HG03354 (cell line): ENCODE data around the gene SNCAIP.

Source experiments
- ATAC-seq: cut with Tn5 transposase; IDR thresholded peaks from one replicate; pipeline ENCODE4 v1.9.1; 2021; ENCODE audit warnings: mild to moderate bottlenecking; ENCODE audit not compliant: unreplicated experiment, poor library complexity, severe bottlenecking

Gene SNCAIP

DNA sequence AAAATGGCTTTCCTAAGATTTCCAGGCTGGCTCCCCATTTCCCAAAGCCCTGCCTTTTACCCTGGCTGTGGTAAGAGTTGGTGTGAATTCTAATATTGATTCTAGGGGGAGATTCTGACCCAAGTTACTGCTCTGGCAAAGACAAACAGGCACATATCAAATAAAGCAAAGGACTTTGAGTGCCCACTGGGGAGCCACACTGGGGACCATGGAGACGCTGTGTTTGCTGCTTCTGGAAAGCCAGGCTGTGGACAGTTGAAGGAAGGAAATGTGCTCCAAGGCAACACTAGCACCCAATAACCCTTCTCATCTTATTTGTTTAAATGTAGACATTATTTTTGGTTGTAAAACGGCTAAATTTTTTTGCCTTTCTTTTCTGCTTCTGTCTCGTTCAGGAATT lies 78.7 kb downstream of the SNCAIP start:
- ATAC-seq = no peak

DNA sequence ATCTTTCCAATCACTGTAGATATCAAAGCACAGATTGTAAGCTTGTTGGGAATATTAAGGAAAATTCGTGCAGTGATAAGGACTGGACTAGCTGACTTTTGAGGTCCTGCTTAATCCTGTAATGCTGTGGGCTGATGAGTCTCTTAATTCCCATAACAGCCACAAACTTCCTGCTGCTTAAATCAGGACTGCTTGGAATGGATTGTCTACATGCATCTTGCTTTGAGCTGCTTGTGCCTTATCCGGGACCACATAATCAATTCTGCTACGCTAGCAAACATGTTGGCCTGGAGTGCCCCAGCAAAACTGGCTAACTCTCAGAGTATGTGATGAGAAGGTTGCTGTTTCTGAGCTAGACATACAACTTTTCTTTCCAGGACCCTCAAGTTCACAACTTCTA lies 79.6 kb downstream of the SNCAIP start:
- ATAC-seq = no peak

DNA sequence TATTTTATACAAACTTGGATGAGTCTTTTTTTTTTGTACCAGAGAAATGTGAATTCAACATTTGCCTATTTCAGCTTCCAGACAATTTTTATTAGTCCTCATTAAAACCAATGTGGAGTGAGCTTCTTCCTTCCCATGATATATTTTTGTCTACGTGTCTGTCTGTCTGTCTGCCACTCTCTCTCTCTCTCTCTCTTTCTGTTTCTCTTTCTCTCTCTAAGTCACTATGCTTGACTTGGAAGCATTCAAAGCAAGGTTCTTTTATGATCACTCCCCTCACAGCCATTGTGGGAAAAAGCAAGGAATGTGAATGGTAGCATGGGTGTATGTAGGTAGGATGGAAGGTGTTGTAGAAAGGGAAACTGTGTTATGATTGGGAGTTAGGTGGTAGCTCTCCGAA lies 80.2 kb downstream of the SNCAIP start:
- ATAC-seq = no peak

DNA sequence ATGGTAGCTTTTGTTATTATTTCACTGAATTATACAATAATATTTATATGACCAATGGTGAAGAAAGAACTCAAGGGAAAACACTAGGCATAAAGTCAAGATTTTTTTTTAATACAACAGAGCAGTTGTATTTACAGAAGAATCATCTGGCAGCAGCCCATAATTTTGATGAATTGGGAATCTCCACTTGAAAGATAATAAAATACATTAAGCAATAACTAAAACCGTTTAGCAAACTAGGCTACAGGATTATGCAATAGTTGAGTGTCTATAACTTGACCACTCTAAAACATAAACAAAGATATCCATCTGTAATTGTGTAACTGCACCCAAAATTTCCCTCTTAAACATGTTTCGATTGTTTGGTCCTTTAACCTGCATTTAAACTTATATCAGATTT lies 80.8 kb downstream of the SNCAIP start:
- no peak for ATAC-seq

DNA sequence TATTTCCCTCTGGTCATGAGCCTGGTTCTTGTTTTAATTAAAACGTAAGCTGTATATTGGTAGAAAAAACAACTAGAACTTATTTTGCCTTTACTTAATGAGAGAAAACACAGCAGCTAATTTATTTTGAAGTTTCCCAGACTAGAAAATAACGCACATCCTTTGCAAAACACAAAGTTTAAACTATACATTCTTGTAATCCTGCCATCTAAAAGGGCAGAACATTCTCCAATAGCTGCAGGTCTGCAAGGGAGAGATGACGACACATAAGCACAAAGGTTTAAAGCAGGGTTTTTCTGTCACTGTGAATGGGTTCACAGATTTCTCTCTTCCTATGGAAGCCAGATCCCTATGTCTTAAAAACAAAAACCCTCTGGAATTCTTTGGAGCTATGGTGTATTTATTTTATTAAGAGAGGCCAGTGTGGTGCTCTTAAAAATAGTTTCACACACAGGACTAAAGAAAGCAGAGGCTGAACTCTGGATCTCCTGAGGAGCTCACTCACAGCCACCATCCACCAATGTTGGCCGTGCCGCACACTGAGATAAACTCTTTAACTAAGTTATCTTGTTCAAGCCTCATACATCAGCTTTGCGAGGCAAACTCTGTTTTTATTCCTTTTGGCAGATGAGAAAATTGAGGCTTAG lies 82.4 kb downstream of the SNCAIP start:
- ATAC-seq = no peak

DNA sequence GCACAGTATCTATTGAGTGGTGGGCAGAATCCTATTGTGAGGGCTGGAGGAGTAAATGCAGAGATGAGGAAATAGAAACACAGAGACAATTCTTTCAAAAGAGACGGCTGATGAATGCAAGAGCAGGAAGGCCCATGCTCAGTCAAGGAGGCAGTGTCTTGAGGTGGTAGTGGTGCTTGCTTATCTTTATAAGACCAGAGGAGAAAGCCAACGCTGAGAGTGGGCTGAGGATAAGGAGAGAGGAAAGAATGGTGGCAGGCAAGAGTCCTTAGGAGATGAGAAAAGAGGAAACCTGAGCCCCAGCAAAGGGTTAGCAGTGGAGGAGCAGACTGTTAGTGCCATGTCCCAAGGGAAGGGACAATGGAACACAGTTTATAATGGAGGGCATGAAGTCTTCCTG lies 86.0 kb downstream of the SNCAIP start:
- ATAC-seq = no peak

DNA sequence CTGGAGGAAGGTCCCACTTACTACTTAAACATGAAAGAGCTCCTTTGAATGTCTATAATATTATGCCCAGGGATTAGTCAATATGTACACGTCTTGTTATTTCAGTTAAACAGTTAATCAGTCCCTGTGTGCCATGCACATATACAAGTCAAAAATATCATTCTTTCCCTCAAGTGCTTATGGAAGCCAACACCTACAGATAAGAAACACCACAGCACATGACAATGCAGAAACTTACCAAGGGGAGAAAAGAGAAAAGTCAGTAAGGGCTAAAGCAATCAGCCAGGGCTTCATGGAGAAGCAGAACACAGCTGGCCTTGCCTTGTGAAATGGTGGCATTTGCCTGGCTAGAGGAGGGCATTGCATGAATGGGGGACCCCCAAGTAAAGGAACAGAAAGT lies 88.3 kb downstream of the SNCAIP start:
- ATAC-seq = no peak

DNA sequence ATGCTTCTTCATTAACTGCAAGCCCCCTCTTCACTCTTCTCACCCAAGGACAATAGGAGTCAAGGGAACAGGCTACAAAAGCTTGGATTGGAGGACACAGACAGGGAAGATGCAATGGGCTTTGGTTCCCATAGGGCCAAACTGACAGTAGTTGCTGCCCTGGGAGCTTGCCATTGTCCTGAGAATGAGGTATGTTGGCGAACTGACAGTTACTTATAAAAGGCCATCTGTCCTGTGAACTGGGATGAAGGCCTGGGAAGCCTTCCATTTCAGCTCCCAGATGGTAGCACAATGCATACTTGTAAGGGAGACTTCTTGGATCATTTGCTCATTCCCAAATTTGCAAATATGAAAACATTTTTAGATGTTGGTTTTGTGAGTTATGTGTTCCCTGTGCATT lies 88.9 kb downstream of the SNCAIP start:
- no peak for ATAC-seq

DNA sequence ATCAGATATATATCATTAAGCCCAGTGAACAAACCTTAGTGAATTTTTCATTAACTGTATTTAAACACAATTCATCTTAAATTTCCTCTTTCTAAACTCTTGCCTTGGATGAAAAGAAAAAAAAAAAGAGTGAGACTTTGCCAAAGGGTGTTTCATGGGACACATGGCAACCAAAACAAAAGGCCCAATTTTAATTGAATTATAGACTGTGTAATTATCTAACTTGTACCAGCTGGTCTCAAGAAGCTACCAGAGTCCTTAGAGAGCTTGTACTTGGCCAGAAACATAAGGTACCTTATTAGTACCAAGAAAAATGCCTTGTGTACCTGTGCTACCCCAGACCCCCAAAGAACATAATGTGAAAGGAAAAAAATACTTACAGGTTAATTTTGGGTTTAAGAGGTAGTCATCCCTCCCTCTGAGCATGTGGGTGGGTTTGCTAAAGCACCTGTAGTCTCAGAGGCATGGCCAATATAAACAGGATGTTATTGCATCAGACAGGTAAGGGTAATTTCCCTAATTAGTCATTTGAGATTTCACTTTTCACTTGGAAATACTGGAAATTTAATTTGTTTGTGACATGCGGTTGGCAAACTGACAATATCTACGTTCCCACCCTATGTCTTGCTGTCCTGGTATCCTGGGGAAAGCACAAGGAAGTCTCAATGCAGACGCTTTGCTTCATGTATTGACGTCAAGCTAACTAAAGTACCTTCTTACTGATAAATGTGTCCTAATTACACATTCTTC lies 90.1 kb downstream of the SNCAIP start:
- ATAC-seq = no peak

DNA sequence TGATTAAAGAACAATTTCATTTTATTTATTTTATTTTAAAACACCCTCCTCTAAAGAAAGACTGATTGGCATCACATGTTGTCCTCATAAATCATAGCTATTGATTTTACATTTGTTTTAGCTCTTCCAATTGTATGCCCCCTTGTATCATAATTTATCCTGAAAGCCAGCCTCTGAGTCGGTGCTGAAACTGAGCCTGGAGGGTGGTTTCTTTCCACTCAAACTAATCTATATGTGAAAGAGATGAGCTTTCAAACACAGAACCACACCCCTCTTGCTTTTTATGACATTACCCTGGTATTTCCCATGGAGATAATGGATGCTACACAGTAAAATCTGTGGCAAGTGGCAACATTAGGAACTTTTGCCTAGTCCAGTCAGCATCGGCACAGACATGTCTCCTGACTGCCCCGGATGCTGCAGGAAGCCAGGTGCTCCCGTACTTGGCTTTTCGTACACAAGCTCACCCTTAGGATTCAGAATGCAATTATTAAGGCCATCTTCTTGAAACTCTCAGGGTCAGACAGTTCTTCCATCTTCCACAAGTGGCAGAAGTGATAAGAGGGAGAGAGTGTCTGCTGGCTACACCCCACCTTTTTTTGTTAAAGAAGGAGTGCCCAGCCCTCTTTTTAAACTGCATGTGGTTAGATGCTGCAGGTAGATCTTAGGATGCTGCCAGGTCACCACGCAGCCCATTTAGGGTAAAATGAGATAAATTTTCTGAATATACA lies 91.1 kb downstream of the SNCAIP start:
- no peak for ATAC-seq

DNA sequence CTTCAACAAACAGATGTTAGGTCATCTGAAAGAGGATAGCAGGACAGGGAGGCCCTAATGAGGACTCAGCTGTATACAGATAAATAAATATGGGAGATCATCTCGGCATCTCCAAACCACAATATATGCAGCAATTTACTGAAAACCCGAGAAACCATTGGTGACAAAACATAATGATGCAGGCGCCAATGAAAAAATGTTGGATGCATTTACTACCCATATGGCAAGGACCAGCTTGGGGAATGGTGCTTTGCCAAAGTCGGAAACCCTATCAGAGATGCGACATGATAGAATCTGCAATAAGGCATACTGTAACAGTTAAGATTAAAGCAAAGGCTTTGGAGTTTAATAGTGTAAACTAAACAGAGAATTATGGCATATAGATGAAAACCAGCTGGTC lies 92.0 kb downstream of the SNCAIP start:
- no peak for ATAC-seq

DNA sequence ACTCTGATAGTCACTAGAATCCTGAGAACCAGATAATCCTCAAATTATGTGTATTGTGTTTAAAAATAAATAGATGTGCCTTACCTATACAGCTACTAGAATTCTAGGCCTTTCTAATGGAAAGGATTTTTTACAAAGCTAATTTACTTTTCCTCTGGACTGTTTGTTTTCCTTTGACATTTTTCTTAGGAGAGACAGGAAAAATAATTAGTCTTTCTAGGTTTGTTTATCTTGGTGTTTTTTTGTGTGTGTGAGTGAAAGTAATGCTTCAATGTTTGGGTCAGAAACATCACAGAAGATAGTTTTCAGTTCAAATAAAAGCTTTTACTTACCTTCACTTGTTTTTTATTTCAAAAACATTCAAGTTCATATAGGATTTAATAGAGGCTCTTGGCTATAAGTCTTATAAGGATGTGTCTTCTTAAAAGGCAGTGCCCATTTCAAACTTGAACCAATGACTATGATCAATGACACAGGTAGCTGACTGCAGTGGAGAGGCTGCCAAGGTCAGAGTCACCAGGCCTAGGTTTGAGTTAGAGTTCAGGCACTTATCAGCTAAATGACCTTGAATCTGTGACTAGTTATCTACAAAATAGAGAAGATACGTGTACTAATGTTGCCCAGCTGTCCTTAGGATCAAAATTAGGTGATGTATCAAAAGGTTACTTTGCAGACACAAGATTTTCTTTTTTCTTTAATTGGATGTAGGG lies 92.8 kb downstream of the SNCAIP start:
- no peak for ATAC-seq

DNA sequence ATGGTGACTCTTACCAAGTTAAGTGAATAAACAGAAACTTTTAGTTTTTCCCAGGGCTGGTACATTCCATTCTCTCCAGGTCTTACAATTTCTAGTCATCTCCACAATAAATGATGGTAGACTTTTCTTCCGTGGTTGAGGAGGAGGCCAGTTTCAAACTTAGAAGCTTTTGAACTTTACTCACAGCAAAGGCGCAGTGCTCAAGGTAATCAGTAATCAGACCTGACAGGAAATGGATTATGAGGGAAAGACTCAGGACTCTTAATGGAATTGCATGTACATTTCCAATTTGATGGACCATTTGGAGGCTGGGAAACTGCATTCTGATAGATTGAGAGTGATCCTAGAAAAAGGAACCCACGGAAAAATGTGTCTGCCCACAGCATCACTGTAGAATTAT lies 93.7 kb downstream of the SNCAIP start:
- no peak for ATAC-seq

DNA sequence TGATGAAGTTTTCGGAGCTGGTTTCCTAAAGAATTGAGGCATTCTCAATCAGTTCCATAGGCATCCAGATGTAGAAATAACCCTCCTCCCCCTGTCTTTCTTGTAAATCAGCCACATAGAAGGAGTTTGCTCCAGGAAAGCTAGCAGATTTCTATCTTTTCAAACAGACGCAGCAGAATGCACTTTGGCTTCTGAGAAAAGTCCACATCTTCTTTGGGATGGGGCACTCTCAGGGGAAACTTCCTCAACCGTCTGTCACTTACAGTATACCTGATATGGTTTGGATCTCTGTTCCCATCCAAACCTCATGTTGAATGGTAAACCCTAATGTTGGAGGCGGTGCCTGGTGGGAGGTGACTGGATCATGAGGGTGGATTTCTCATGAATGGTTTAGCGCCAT lies 94.1 kb downstream of the SNCAIP start:
- no peak for ATAC-seq

DNA sequence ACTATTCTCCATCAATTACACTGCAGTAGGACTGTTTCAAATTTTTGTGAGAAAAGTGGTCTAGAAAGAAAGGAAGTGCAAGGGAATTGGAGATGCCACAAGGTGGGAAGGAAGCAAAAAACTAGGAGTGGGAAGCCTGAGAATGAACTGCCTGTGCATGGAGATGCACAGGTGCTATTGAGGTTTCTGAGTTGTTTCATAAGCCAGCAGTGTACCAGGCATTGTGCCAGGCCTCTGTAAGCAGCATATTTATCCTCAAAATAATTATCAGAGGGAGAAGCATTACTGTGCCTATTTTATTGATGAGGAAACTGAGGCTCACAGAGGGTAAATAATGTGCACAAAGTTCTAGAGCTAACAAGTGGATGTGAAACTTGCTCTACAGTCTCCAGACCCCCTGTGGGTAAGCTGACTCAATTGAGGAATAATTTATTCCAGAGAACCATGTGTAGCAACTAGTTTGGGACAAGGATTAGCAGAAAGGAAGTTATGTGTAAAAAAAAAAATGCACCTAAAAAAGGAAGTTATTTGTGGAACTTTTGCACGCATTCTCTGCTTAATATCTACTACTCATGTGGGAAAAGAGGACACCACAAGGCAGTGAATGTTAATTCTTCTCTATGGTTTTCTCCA lies 96.7 kb downstream of the SNCAIP start:
- ATAC-seq = no peak

DNA sequence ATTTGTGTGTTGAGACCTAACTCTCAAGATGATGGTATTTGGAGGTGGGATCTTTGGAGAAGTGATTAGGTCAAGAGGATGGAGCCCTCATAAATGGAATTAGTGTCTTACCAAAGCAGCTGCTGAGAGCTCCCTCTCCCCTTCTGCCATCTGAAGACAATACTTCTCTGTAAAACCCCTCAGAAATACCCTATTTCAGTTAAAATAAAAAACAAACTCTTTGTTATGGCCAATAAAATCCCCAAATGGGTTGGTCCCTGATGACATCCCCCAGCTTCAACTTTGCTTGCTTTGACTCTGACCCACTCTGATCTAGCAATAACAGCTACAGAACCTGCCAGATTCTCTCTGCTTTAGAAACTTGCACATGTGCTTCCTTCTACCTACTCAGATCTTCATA lies 100.9 kb downstream of the SNCAIP start:
- ATAC-seq = peak; percentile 33

DNA sequence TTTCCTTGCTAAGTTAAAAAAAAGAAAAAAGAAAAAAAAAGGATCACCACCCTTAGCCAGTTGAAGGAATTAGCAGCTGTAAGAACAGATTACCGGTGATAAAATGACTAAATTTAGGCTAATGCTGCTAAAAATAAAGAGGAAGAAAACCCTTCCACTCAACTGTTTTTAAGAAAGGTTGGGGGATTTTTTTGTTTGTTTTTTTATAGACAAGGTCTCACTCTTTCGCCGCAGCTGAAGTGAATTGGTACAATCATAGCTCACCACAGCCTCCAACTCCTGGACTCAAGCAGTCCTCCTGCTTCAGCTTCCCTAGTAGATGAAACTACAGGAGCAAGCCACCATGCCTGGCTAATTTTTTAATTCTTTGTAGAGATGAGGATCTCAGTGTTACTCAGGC lies 101.7 kb downstream of the SNCAIP start:
- no peak for ATAC-seq

DNA sequence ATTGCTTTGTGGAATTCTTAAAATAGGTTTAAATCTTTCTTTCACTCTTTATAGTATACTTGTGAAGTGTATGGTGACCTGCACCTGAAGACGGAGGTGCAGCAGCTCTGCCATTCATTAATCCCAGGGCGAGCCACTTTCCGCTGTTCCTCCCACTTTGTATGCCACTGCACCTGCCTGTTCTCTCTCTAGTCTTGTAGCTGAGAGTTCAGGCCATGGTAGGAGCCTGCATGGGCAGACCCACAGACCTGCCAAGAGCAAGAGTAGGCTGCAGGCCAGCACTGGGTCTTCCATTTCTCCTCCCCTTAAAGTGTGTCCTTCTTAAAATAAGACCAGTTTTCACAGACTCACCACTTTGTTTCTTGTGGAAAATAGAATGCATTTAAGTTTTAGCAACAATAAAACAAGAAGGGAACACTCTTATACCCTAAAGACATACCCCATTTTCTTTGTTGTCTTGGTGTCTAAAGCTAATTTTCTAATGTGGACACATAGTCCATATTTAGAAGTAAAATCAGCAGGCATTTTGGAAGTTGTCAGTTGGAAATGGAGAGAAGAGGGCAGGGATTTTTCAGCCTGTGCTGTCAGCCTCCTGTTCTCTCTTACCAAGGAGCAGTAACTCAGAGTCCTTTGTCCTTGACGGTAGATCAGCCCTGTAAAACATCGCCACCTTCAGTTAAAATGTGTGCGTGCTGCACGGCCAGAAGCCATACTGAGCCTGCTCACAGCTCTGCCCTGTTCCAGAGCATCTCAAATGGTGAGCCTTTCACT lies 103.2 kb downstream of the SNCAIP start:
- ATAC-seq = peak; percentile 87

DNA sequence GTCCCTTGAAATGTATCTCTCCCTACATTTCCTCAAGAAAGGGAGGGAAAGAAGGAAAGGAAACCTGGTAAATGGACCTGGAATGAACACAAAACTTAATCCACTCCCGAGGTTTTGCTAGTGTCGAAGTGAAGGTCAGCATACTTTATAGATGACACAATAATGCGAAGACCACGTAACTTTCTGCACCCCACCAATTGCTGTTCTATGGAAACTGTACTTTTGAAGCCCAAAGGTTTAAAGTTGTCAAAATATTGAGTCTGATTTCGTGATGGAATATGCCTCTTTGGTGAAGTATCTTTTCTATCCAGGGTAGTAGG lies 103.7 kb downstream of the SNCAIP start:
- ATAC-seq = no peak
